Fibroblast of pulmonary artery (primary cell): Measurements from ENCODE around the gene SUGT1.

ENCODE experiments used
- DNase-seq: peaks from one replicate; pipeline ENCODE4 v3.0.0-alpha.2; 2010; ENCODE audit warnings: low read depth
- H3K4me3 ChIP-seq: replicated peaks from 2 replicates; pipeline ENCODE4 v1.5.1; 2011; ENCODE audit warnings: low read depth, mild to moderate bottlenecking, control low read depth, low read length, moderate library complexity
- TF ChIP-seq, protein P1 (sequence below): IDR thresholded peaks from 2 replicates; pipeline ENCODE4 v1.5.1; 2011; ENCODE audit warnings: mild to moderate bottlenecking, control low read depth, low read length, inconsistent platforms; ENCODE audit errors: missing control alignments

SUGT1 gene

DNA sequence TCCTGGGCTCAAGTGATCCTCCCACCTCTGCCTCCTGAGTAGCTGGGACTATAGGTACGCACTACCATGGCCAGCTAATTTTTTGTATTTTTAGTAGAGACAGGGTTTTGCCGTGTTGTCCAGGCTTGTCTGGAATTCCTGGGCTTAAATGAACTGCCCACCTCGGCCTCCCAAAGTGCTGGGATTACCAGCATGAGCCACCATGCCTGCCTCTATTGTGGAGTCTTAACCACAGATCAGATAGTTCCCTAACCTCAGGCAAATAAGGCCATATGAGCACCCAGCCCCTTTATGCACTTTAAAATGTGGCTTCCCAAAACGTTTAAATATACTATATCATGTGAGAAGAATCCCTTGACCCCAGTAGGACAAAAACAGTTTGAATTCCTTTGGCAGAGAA, 70.5 kb downstream of the SUGT1 start:
- H3K4me3 ChIP-seq, result no peak overlapping the region
- no peak for DNase-seq
- TF ChIP-seq, protein P1, sequence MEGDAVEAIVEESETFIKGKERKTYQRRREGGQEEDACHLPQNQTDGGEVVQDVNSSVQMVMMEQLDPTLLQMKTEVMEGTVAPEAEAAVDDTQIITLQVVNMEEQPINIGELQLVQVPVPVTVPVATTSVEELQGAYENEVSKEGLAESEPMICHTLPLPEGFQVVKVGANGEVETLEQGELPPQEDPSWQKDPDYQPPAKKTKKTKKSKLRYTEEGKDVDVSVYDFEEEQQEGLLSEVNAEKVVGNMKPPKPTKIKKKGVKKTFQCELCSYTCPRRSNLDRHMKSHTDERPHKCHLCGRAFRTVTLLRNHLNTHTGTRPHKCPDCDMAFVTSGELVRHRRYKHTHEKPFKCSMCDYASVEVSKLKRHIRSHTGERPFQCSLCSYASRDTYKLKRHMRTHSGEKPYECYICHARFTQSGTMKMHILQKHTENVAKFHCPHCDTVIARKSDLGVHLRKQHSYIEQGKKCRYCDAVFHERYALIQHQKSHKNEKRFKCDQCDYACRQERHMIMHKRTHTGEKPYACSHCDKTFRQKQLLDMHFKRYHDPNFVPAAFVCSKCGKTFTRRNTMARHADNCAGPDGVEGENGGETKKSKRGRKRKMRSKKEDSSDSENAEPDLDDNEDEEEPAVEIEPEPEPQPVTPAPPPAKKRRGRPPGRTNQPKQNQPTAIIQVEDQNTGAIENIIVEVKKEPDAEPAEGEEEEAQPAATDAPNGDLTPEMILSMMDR, result no peak

DNA sequence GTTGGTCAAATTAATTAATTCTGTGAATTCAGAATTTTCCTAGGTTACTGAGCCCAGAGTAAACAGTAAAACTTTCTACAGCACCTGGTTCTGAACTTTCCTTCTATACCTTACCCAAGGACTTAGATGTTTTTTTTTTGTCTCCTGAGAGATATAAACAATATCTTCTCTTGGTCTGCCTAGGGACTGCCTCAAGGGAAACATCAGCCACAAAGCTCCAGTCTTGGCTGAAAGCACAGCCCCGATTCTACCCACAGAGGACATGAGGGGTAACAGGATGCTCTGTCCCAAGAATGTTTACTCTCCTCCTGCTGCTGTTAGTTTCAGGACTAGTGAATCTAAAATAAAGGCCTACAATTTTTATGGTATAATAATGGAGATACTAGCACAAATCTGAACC, 72.7 kb downstream of the SUGT1 start:
- TF ChIP-seq, protein P1, result no peak

DNA sequence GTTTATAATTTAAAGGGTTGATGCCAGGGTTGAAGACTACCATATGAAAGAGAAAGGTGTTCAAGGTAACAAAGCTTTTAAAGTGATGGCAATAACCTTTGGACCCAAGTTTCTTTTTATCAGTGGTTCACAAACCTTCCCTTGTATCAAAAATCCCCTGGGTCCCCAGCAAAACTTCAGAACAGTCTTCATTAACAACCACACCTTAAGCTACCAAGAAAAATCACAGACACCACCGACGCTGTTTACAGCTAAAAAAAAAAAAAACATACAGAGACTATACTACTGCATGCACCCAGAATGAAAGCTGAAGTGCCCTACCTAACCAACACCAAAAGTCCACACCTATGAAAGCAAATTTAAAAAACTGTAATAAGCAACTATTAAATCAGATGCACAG, 73.6 kb downstream of the SUGT1 start:
- DNase-seq, result no peak
- no peak overlapping the region for H3K4me3 ChIP-seq
- TF ChIP-seq, protein P1, result no peak

More for the DNA sequence above, 72.7 kb downstream of the SUGT1 start:
- no peak overlapping the region for H3K4me3 ChIP-seq
- no peak for DNase-seq

DNA sequence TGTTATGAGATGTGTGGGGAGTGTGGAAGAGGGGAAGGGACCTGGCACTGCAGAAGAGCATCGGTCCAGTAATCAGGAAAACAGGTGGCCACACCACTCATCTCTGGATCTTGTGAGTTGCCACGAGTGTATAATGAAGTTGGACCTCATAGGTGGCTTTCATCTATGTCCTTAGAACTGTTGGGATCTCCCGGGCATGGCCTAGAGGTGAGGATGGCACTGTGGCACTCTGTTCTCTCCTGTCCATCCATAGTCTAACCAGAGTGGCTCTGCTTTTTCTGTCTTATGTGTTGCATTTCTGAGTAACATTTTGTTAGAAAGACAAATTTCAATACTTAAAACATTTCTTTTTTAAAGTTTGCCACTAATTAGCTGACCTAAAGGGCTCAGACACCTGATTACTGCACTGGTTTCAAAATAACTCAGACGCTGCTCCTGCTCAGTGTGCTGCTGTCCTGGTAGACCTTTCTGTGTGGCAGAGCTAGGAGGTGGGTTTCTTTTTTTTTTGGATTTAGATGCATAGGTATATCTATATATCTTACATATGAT, 81.5 kb downstream of the SUGT1 start:
- TF ChIP-seq, protein P1, result no peak
- no peak overlapping the region for H3K4me3 ChIP-seq
- DNase-seq, result no peak

DNA sequence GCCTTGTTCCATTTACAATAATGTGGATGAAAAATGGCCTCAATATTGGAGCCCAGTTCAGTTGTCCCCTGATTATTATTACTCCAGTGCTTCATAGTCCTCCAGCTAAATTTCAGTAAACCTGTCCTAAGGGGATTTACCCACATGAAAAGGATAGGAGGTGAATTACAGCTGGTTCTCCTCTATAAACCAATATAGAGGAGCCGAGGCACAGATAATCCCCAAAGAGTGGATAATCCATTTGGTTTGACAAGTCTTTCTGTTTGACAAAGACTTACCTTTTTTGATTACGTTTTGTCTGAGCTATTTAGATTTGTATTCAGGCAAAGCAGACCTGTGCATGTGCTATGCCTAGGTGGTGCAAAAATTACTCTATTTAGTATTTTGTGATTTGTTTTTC, 84.3 kb downstream of the SUGT1 start:
- TF ChIP-seq, protein P1, result no peak
- no peak for DNase-seq
- no peak overlapping the region for H3K4me3 ChIP-seq

DNA sequence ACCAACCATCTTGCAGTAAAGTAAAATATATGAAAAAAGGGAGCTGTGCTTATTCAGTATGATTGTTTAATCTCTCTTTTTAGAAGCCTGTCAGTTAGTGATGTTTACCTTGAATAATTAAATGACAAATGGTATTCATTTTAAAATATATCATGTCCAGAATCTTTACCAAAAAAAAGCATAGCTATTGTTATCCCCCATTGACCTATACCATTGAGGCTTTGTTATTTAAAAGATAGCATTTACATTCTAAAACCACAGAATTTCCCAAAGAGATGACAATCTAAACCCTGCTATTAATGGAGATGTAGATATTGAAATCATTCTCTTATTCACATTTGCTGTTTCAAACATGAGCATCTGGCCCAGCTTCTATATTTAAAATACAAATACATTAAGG, 84.8 kb downstream of the SUGT1 start:
- TF ChIP-seq, protein P1, result no peak
- DNase-seq, result no peak
- no peak overlapping the region for H3K4me3 ChIP-seq

DNA sequence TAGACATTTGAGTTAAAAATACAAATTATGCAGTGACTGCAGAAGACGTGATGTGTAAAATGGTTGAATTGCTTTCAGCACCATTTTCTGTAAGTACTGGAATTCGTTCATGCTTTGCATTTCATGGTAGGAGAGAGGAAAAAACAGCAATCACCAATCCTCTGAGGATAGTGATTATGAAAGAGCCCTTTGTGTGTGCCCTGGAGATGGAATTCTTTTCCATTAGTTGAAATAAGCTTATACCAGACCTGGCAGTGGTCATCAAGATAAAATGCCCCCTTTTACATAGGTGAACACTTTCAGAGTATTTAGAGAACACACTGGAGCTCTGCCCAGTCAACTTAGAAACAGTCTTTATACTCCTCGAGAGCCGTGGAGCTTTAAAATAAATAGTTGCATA, 85.3 kb downstream of the SUGT1 start:
- TF ChIP-seq, protein P1, result no peak
- H3K4me3 ChIP-seq, result no peak overlapping the region
- peak; percentile 4 for DNase-seq
